HUES48 (cell line): ENCODE measurements around the gene TMEM242.

Source experiments
- H3K27ac ChIP-seq: one replicate; pipeline ENCODE4 v1.7.0; 2013; ENCODE audit warnings: low read depth, low read length, inconsistent platforms
- H3K27me3 ChIP-seq: 2 replicates; pipeline ENCODE4 v1.6.1; 2013; ENCODE audit warnings: mild to moderate bottlenecking, low read length; ENCODE audit not compliant: control insufficient read depth, insufficient read depth
- H3K36me3 ChIP-seq: 2 replicates; pipeline ENCODE4 v1.6.1; 2013; ENCODE audit warnings: low read length; ENCODE audit not compliant: control insufficient read depth, insufficient read depth
- H3K4me1 ChIP-seq: 2 replicates; pipeline ENCODE4 v1.6.1; 2013; ENCODE audit warnings: mild to moderate bottlenecking, low read length; ENCODE audit not compliant: control insufficient read depth, insufficient read depth
- H3K4me3 ChIP-seq: 2 replicates; pipeline ENCODE4 v1.5.1; 2013; ENCODE audit warnings: mild to moderate bottlenecking, low read depth, low read length
- H3K9ac ChIP-seq: 2 replicates; pipeline ENCODE4 v1.6.1; 2013; ENCODE audit warnings: mild to moderate bottlenecking, low read depth, low read length, moderate library complexity
- H3K9me3 ChIP-seq: 2 replicates; pipeline ENCODE4 v1.6.1; 2013; ENCODE audit warnings: low read length; ENCODE audit not compliant: control insufficient read depth, insufficient read depth

TMEM242 gene

DNA sequence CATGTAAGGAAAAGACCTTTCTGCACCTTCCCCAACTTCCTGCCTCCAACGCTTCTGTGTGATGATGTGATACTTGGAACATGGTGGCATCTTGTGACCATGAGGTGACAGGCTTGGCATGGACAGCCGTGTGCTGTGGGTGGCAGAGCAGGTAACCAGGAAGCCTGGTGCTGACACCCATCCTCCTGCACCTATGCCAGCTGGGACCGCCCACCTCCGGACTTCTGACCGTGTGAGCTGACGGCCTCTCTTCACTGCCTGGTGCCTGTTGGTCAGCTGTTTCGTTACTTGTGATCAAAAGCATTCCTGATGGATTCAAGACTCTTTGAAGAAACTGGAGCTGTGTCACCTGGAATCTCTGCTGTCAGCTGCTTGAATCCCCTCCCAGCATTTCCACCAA, 70.3 kb downstream of the TMEM242 start:
- Histone ChIP-seq H3K4me1 (no peaks in the 10 kb centered on the region), H3K9me3 (no peaks in the 10 kb centered on the region), H3K4me3 (no peak overlapping the region), H3K27me3 (no peaks in the 10 kb centered on the region), H3K27ac (no peak overlapping the region), H3K36me3 (no peaks in the 10 kb centered on the region), H3K9ac (no peak overlapping the region)

DNA sequence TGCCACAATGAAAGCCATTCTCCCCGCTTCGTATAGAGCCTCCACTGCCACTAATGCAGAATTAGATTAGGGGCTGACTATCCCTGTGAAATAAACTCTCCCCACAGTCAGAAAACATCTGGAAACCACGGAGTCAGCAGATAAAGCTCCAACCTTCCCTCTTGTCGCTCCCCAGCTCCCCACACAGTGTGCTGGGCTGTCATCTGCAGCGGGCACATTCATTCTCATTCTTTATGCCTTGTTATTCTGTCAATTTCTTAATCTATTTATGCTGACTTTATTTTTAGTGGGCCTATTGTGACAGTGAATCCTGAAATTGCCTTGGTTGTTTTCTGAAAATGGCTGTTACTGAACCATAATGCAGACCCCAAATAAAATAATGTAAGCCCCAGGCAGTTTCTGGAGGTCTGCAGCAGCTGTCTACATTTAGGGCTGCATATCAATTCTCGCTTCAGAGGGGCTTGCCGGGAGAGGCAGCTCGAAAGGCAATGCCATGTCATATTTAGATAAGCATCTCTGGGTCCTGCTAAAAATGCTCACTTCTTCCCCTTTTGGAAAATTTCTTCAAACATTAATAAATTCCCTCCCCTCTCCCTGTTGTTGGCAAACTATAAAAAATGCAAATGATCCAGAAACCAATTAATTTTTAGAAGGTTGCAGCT, 71.6 kb downstream of the TMEM242 start:
- no peak overlapping the region for H3K4me3 ChIP-seq
- no peaks in the 10 kb centered on the region for H3K36me3 ChIP-seq
- H3K27me3 ChIP-seq: no peaks in the 10 kb centered on the region
- H3K27ac ChIP-seq: no peak overlapping the region
- no peak overlapping the region for H3K9ac ChIP-seq
- H3K4me1 ChIP-seq: no peaks in the 10 kb centered on the region
- no peaks in the 10 kb centered on the region for H3K9me3 ChIP-seq

DNA sequence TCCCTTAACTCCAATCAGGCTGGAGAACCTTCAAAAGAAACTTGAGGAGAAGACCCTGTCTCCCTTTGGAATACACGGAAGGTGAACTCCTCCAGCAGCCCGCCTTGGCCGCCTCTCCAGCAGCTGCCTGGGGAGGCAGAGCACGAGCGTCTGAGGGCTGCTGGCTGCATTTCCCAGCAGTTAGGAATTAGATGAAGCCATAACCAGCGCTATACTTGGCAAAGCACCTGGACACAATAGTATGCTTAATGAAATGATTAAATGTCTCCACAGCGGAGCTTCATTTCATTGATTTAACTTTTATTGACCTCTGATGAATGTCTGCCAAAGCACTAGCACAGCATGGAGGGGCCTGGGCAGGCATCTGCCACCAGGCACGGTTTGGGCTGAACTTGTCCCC, 73.5 kb downstream of the TMEM242 start:
- H3K4me1 ChIP-seq: no peaks in the 10 kb centered on the region
- H3K4me3 ChIP-seq: no peak overlapping the region
- H3K27ac ChIP-seq: no peak overlapping the region
- H3K9ac ChIP-seq: no peak overlapping the region
- H3K9me3 ChIP-seq: no peaks in the 10 kb centered on the region
- H3K27me3 ChIP-seq: no peaks in the 10 kb centered on the region
- H3K36me3 ChIP-seq: no peaks in the 10 kb centered on the region

DNA sequence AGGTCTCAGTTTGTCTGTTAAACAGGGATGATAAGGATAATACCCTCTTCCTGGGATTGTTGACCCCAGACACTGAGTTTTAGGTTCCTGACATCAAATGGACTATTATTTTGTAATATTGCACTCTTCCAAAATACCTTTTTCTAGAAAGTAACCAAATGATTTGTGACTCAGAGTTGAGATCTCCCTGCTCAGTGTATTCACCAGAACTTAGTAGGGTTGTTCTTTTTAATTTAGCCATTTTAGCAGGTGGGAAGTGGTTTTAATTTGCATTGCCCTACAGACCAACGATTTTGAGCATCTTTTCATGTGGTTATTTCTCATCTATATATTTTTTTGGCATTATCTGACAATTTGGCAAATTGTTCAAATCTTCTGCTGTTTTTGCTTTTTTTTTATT, 75.1 kb downstream of the TMEM242 start:
- Histone ChIP-seq H3K4me1 (no peaks in the 10 kb centered on the region), H3K9ac (no peak overlapping the region), H3K4me3 (no peak overlapping the region), H3K36me3 (no peaks in the 10 kb centered on the region), H3K9me3 (no peaks in the 10 kb centered on the region), H3K27ac (no peak overlapping the region), H3K27me3 (no peaks in the 10 kb centered on the region)

DNA sequence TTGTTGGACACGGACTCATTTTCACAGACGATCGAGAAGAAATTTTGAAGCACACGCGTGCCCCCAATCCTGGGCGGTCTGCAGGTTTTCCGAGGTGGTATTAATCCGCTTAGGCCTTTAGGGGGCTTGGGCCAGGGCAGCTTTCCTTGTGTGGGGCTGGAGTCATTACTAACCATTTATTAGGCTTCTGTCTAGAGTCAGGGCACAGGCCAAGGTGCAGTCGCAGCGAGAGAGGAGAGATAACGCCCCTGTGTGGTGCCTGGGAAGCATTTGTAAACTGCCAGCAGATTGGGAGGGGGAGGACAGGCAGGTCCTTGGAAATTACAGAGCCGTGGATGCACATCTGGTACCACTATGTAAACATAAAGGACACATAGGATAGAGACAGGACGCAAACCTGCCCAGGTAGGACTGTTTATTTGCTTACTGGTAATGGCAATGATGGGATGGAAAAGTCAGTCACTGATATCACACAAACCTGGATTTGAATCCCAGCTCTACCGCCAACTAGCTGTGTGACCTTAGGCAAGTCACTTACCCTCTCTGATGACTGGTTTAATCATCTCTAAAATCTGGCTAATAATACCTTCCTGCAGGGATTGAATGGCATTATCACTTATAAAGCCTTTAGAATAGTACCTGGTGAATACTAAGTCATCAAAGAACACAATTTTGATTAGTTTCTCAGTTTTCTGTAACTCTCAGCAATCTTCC, 76.4 kb downstream of the TMEM242 start:
- Histone ChIP-seq H3K4me1 (no peaks in the 10 kb centered on the region), H3K27me3 (no peaks in the 10 kb centered on the region)

DNA sequence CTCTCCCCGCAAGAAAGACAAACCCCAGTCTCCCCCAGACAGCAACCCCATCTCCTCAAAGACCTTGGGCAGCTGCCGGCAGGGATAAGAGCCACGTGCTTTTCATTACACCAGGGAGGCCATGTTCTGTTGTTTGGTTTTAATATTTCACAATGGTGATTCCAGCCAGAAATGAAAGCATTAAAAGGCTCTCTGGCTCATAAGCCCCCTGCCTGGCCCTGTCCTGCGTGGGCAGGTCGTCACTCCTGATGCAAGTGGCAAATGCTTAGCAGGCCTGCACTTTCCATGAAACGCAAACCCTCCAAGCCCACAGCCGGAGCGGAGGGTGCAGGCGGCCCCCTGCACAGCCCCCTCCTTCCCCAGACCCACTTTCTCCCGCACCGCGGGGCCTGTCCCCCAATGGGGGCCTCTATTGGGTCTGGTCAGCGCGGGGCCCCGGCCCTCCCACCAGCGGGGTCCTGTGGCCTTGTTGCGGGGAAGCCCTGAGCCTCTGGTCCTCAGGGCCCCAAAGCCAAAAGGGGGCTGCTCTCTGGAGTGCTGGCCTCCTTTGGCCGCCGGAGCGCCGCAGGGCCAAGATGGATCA, 77.2 kb downstream of the TMEM242 start:
- no peak overlapping the region for H3K4me3 ChIP-seq
- no peaks in the 10 kb centered on the region for H3K27me3 ChIP-seq
- no peaks in the 10 kb centered on the region for H3K4me1 ChIP-seq
- no peaks in the 10 kb centered on the region for H3K36me3 ChIP-seq
- no peak overlapping the region for H3K27ac ChIP-seq
- no peak overlapping the region for H3K9ac ChIP-seq
- H3K9me3 ChIP-seq: no peaks in the 10 kb centered on the region

More for the DNA sequence above, 76.4 kb downstream of the TMEM242 start:
- no peak overlapping the region for H3K4me3 ChIP-seq
- no peak overlapping the region for H3K27ac ChIP-seq
- no peak overlapping the region for H3K9ac ChIP-seq
- H3K9me3 ChIP-seq: no peaks in the 10 kb centered on the region
- H3K36me3 ChIP-seq: no peaks in the 10 kb centered on the region

DNA sequence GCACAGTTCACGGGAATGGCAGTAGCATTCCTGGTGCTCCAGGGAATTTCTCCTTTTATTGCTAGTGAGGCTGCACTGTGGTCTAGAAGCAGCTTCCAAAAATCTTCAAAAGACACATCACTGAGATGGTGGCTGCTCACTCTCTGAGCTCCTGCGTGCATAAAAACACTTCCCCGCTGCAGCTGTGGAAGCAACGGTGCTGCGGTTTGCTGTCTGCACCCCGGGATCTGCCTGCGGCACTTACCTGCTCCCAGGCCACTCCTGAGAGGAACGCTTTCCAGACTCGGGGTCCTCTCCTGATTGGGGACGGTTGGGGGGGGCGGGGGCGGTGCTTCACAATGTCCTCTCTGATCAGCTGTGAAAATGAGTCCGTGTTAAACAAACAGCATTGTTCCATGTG, 77.9 kb downstream of the TMEM242 start:
- no peak overlapping the region for H3K4me3 ChIP-seq
- no peaks in the 10 kb centered on the region for H3K36me3 ChIP-seq
- no peak overlapping the region for H3K27ac ChIP-seq
- H3K9me3 ChIP-seq: no peaks in the 10 kb centered on the region
- H3K9ac ChIP-seq: no peak overlapping the region
- H3K27me3 ChIP-seq: no peaks in the 10 kb centered on the region
- peaks cover 3% of the 10 kb centered on the region; the same call in 1 of the 2 replicates for H3K4me1 ChIP-seq

DNA sequence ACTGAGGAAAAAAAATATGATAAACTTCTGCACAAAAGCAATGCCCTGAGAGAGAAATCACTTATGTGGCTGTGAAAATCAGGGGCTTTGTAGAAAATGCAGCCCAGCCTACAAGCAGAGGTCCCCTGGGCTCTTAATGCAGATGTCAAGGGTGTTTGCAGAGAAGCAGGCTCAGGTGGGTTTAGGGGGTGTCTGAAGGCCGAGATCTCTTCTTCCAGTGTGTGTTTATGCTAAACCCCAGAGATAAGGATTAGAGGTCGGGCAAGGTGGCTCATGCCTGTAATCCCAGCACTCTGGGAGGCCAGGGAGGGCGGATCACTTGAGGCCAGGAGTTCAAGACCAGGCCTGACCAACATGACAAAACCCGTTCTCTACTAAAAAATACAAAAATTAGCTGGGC, 78.5 kb downstream of the TMEM242 start:
- Histone ChIP-seq H3K27me3 (no peaks in the 10 kb centered on the region), H3K27ac (no peak overlapping the region), H3K36me3 (no peaks in the 10 kb centered on the region), H3K9me3 (no peaks in the 10 kb centered on the region), H3K4me1 (peaks cover 9% of the 10 kb centered on the region), H3K4me3 (no peak overlapping the region), H3K9ac (no peak overlapping the region)

DNA sequence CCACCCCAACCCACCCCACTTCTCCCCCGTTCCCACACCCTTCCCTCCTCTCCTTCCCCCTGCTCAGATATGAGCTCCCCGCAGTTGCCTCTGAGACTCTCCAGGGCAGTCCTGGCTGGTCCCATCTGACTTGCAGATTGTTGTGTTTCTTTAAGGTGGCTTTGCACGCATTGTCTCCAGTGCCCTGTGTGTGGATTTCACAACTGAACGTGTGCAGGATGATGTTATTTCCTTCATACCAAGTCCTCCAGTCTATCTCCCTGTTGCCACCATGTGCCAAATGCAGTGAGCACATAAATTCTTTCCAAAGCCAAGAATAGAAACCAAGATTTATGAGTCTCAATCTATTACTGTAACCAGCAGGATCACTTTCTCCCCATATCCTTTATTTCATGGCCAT, 79.1 kb downstream of the TMEM242 start:
- Histone ChIP-seq H3K4me3 (no peak overlapping the region), H3K36me3 (no peaks in the 10 kb centered on the region), H3K9me3 (no peaks in the 10 kb centered on the region), H3K9ac (no peak overlapping the region), H3K4me1 (peaks cover 11% of the 10 kb centered on the region), H3K27ac (no peak overlapping the region), H3K27me3 (no peaks in the 10 kb centered on the region)

DNA sequence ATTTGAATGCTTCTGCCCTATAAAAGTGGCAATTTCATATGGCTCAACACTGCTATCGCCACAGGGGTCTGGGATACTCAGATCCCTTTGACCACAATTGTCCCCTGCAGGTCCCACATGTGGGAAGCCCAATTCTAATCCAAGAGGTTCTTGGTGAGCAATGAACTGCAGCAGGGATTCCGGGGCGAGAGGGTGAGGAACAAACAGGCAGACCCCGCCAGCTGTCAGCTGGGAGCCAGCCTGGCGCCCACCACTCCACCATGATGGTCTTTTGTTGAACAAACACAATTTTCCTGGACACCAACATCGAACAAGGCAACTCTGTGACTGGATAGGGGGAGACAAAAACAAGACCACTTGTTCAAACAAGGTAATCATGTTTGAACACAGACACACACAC, 80.5 kb downstream of the TMEM242 start:
- no peak overlapping the region for H3K27ac ChIP-seq
- H3K9ac ChIP-seq: no peak overlapping the region
- no peak overlapping the region for H3K4me3 ChIP-seq
- H3K9me3 ChIP-seq: no peaks in the 10 kb centered on the region
- H3K27me3 ChIP-seq: peaks cover 3% of the 10 kb centered on the region; the same call in 1 of the 2 replicates
- H3K36me3 ChIP-seq: no peaks in the 10 kb centered on the region
- H3K4me1 ChIP-seq: peaks cover 11% of the 10 kb centered on the region

DNA sequence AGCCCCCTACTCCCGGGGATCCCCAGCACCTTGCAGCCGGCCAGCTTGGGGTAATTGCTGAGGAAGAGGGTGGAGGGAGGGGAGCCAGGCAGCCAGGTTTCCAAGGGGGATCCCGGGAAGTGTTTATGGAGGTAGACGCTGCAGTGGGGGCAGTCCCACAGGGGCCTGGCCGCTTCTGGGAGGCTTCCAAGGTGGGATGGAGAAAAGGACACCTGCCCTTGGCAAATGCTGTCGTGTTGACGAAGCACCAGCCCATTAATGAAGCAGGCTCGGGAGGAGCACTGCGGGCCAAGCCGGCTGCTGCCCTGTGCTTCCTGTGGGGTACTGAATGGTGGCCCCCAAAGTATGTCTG, 82.4 kb downstream of the TMEM242 start:
- no peaks in the 10 kb centered on the region for H3K36me3 ChIP-seq
- peaks cover 20% of the 10 kb centered on the region for H3K27me3 ChIP-seq
- H3K4me1 ChIP-seq: peaks cover 11% of the 10 kb centered on the region
- H3K9ac ChIP-seq: no peak overlapping the region
- H3K9me3 ChIP-seq: no peaks in the 10 kb centered on the region
- H3K4me3 ChIP-seq: no peak overlapping the region
- H3K27ac ChIP-seq: no peak overlapping the region
